GM21529 (cell line): ENCODE data around the gene TMCO1.
"Not testable (repeated sequence)": the region's sequence is repeated elsewhere in the genome, so short reads cannot be mapped to it uniquely, and the experiment has no call there.

ENCODE experiments used
- ATAC-seq: cut with Tn5 transposase; IDR thresholded peaks from one replicate; pipeline ENCODE4 v1.9.1; 2021; ENCODE audit not compliant: unreplicated experiment

Gene TMCO1

GRCh38 chr1:165688046-165688445 is 80.6 kb downstream of the TMCO1 start:
- no peak for ATAC-seq

GRCh38 chr1:165686971-165687433 is 81.7 kb downstream of the TMCO1 start:
- ATAC-seq, result no peak

- peak; percentile 62 for ATAC-seq
Measured at GRCh38 chr1:165686121-165686970, 82.3 kb downstream of the TMCO1 start.

GRCh38 chr1:165683848-165684485 is 84.7 kb downstream of the TMCO1 start:
- ATAC-seq, result no peak

GRCh38 chr1:165680773-165681172 is 87.9 kb downstream of the TMCO1 start:
- ATAC-seq, result not testable (repeated sequence)

- no peak for ATAC-seq
Measured at GRCh38 chr1:165680303-165680702, 88.4 kb downstream of the TMCO1 start.

GRCh38 chr1:165679282-165680036 is 89.2 kb downstream of the TMCO1 start:
- ATAC-seq, result no peak

GRCh38 chr1:165678509-165678908 is 90.2 kb downstream of the TMCO1 start:
- no peak for ATAC-seq
